WTC11 (cell line): ENCODE measurements around the gene ASPM.

ENCODE experiments used
- KAT7 ChIP-seq: sonication (generic); formaldehyde crosslinking; IDR thresholded peaks from 2 replicates; pipeline ENCODE4 v1.8.1; 2023; ENCODE audit warnings: missing genetic modification reagents, mild to moderate bottlenecking, borderline replicate concordance
- NR1H2 ChIP-seq: sonication (generic); formaldehyde crosslinking; IDR thresholded peaks from 2 replicates; pipeline ENCODE4 v1.9.0; 2021; ENCODE audit warnings: mild to moderate bottlenecking, moderate library complexity, missing genetic modification reagents
- NR2C2 ChIP-seq: sonication (generic); formaldehyde crosslinking; IDR thresholded peaks from 2 replicates; pipeline ENCODE4 v1.8.0; 2022; ENCODE audit warnings: mild to moderate bottlenecking, missing genetic modification reagents
- TP53 ChIP-seq: sonication (generic); formaldehyde crosslinking; IDR thresholded peaks from 2 replicates; pipeline ENCODE4 v1.8.1; 2023; ENCODE audit warnings: mild to moderate bottlenecking, missing genetic modification reagents
- TF ChIP-seq, protein P1 (sequence below): fragments of 200-600 bp; IDR thresholded peaks from 2 replicates; pipeline ENCODE4 v1.8.0; 2022; ENCODE audit warnings: antibody characterized with exemption
- TF ChIP-seq, protein P2 (sequence below): sonication (generic); formaldehyde crosslinking; IDR thresholded peaks from 2 replicates; pipeline ENCODE4 v1.8.0; 2022; ENCODE audit warnings: mild to moderate bottlenecking, missing genetic modification reagents
- TF ChIP-seq, protein P3 (sequence below): sonication (generic); formaldehyde crosslinking; IDR thresholded peaks from 2 replicates; pipeline ENCODE4 v1.8.0; 2022; ENCODE audit warnings: missing genetic modification reagents

DNA sequence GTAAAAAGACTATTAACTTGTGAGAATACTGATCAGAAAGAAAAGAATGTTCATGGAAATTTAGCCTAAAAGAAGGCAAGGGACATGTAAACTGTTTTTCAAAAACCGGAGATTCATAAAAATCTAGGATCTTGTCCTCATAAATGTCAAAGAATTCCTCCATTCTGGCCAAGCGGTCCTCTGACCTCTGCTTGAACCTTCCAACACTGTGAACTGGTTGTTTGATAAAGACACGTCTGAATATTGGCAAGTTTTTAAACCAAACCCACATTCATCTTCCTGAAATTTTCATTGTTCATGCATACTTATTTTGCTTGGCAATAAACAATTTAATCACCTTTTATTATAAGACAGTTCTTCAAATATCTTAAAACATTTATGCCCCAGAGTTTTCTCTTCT, 19.8 kb downstream of the ASPM start:
- TF ChIP-seq, protein P1, sequence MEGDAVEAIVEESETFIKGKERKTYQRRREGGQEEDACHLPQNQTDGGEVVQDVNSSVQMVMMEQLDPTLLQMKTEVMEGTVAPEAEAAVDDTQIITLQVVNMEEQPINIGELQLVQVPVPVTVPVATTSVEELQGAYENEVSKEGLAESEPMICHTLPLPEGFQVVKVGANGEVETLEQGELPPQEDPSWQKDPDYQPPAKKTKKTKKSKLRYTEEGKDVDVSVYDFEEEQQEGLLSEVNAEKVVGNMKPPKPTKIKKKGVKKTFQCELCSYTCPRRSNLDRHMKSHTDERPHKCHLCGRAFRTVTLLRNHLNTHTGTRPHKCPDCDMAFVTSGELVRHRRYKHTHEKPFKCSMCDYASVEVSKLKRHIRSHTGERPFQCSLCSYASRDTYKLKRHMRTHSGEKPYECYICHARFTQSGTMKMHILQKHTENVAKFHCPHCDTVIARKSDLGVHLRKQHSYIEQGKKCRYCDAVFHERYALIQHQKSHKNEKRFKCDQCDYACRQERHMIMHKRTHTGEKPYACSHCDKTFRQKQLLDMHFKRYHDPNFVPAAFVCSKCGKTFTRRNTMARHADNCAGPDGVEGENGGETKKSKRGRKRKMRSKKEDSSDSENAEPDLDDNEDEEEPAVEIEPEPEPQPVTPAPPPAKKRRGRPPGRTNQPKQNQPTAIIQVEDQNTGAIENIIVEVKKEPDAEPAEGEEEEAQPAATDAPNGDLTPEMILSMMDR = no peak
- TF ChIP-seq TP53 (CRISPR knock-in tag) (no peak), NR1H2 (CRISPR knock-in tag) (no peak), NR2C2 (CRISPR knock-in tag) (no peak), KAT7 (CRISPR knock-in tag) (no peak)
- TF ChIP-seq, protein P2, sequence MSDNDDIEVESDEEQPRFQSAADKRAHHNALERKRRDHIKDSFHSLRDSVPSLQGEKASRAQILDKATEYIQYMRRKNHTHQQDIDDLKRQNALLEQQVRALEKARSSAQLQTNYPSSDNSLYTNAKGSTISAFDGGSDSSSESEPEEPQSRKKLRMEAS (CRISPR knock-in tag) = no peak
- TF ChIP-seq, protein P3, sequence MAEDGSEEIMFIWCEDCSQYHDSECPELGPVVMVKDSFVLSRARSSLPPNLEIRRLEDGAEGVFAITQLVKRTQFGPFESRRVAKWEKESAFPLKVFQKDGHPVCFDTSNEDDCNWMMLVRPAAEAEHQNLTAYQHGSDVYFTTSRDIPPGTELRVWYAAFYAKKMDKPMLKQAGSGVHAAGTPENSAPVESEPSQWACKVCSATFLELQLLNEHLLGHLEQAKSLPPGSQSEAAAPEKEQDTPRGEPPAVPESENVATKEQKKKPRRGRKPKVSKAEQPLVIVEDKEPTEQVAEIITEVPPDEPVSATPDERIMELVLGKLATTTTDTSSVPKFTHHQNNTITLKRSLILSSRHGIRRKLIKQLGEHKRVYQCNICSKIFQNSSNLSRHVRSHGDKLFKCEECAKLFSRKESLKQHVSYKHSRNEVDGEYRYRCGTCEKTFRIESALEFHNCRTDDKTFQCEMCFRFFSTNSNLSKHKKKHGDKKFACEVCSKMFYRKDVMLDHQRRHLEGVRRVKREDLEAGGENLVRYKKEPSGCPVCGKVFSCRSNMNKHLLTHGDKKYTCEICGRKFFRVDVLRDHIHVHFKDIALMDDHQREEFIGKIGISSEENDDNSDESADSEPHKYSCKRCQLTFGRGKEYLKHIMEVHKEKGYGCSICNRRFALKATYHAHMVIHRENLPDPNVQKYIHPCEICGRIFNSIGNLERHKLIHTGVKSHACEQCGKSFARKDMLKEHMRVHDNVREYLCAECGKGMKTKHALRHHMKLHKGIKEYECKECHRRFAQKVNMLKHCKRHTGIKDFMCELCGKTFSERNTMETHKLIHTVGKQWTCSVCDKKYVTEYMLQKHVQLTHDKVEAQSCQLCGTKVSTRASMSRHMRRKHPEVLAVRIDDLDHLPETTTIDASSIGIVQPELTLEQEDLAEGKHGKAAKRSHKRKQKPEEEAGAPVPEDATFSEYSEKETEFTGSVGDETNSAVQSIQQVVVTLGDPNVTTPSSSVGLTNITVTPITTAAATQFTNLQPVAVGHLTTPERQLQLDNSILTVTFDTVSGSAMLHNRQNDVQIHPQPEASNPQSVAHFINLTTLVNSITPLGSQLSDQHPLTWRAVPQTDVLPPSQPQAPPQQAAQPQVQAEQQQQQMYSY = no peak
